ENCODE data around the gene CBFA2T3.

CBFA2T3 gene

DNA sequence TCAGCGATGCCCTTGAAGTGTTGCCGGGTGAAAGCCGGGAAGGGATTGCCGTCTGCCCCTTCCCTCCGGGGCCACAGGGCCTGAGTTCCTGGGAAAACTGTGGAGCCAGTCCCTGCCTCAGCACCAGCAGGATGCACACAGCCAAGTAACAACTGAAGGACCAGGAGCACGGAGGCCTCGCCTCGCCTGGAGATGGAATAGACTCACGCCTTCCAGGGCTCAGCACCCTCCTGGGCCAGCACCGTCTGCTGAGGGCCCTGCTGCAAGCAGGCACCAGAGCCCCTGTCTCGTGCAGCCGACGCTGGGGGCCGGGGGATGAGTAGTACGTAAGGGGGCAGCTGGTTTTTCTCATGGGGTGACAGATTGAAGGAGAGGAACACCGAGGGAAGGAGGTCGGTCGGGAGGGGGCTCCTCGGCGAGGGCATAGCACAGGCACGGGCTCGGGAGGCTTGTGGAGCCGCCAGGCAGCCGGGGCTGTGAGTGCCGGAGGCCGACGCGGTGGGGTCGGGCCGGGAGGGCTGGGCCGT, 6.4 kb downstream of the CBFA2T3 start:
- no peak overlapping the region for H2AFZ ChIP-seq (ENCODE audit: low read depth, low read length)
- H3K4me2 ChIP-seq (ENCODE audit: low read length), result peak overlapping the region; percentile 62; the same call in 1 of the 2 replicates
- H3K27ac ChIP-seq (ENCODE audit: low read length), result peak overlapping the region; percentile 91
- no peaks in the 10 kb centered on the region for H3K27me3 ChIP-seq (ENCODE audit: low read depth, low read length)
- H3K36me3 ChIP-seq (replicated peaks; ENCODE audit: low read depth, low read length), result peaks cover 15% of the 10 kb centered on the region
- H3K79me2 ChIP-seq (ENCODE audit: low read length), result peaks cover 44% of the 10 kb centered on the region
- no peak overlapping the region for H3K4me3 ChIP-seq (ENCODE audit: low read length)
- H4K20me1 ChIP-seq (ENCODE audit: insufficient read depth, low read length), result no peaks in the 10 kb centered on the region
- peaks cover 95% of the 10 kb centered on the region for H3K4me1 ChIP-seq (ENCODE audit: low read length)
- H3K9me3 ChIP-seq (ENCODE audit: insufficient read depth, low read length), result no peaks in the 10 kb centered on the region
- peak overlapping the region; percentile 92; the same call in 1 of the 2 replicates for H3K9ac ChIP-seq (ENCODE audit: low read length)
- TF ChIP-seq EZH2phosphoT487 (IDR thresholded peaks at IDR 0.05; ENCODE audit: low read depth), result no peak
- TF ChIP-seq, protein P1, sequence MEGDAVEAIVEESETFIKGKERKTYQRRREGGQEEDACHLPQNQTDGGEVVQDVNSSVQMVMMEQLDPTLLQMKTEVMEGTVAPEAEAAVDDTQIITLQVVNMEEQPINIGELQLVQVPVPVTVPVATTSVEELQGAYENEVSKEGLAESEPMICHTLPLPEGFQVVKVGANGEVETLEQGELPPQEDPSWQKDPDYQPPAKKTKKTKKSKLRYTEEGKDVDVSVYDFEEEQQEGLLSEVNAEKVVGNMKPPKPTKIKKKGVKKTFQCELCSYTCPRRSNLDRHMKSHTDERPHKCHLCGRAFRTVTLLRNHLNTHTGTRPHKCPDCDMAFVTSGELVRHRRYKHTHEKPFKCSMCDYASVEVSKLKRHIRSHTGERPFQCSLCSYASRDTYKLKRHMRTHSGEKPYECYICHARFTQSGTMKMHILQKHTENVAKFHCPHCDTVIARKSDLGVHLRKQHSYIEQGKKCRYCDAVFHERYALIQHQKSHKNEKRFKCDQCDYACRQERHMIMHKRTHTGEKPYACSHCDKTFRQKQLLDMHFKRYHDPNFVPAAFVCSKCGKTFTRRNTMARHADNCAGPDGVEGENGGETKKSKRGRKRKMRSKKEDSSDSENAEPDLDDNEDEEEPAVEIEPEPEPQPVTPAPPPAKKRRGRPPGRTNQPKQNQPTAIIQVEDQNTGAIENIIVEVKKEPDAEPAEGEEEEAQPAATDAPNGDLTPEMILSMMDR (IDR thresholded peaks at IDR 0.05; ENCODE audit: low read depth, low read length), result no peak

- Histone ChIP-seq H3K27ac (ENCODE audit: low read length) (peak overlapping the region; percentile 91), H2AFZ (ENCODE audit: low read depth, low read length) (no peak overlapping the region), H3K9ac (ENCODE audit: low read length) (peak overlapping the region; percentile 92), H3K4me3 (ENCODE audit: low read length) (peak overlapping the region; percentile 47), H3K36me3 (replicated peaks; ENCODE audit: low read depth, low read length) (peaks cover 15% of the 10 kb centered on the region), H3K79me2 (ENCODE audit: low read length) (peaks cover 39% of the 10 kb centered on the region), H3K9me3 (ENCODE audit: insufficient read depth, low read length) (no peaks in the 10 kb centered on the region), H3K4me1 (ENCODE audit: low read length) (peaks cover 92% of the 10 kb centered on the region), H3K4me2 (ENCODE audit: low read length) (peak overlapping the region; percentile 62), H4K20me1 (ENCODE audit: insufficient read depth, low read length) (no peaks in the 10 kb centered on the region), H3K27me3 (ENCODE audit: low read depth, low read length) (no peaks in the 10 kb centered on the region)
- TF ChIP-seq, protein P1 (IDR thresholded peaks at IDR 0.05; ENCODE audit: low read depth, low read length), result no peak
- no peak for TF ChIP-seq EZH2phosphoT487 (IDR thresholded peaks at IDR 0.05; ENCODE audit: low read depth)
These were observed 7.0 kb downstream of the CBFA2T3 start for GRCh38 chr16:88970050-88970449.

- no peaks in the 10 kb centered on the region for H3K9me3 ChIP-seq (ENCODE audit: insufficient read depth, low read length)
- H3K4me1 ChIP-seq (ENCODE audit: low read length), result peaks cover 86% of the 10 kb centered on the region
- H3K4me2 ChIP-seq (ENCODE audit: low read length), result peak overlapping the region; percentile 62
- peaks cover 35% of the 10 kb centered on the region; the same call in 1 of the 2 replicates for H3K79me2 ChIP-seq (ENCODE audit: low read length)
- TF ChIP-seq, protein P1 (IDR thresholded peaks at IDR 0.05; ENCODE audit: low read depth, low read length), result no peak
- TF ChIP-seq EZH2phosphoT487 (IDR thresholded peaks at IDR 0.05; ENCODE audit: low read depth), result no peak
- H3K27ac ChIP-seq (ENCODE audit: low read length), result peak overlapping the region; percentile 91
- H3K4me3 ChIP-seq (ENCODE audit: low read length), result peak overlapping the region; percentile 47
- H4K20me1 ChIP-seq (ENCODE audit: insufficient read depth, low read length), result no peaks in the 10 kb centered on the region
- peak overlapping the region; percentile 92 for H3K9ac ChIP-seq (ENCODE audit: low read length)
- no peak overlapping the region for H2AFZ ChIP-seq (ENCODE audit: low read depth, low read length)
- H3K27me3 ChIP-seq (ENCODE audit: low read depth, low read length), result no peaks in the 10 kb centered on the region
- H3K36me3 ChIP-seq (replicated peaks; ENCODE audit: low read depth, low read length), result peaks cover 15% of the 10 kb centered on the region
These were observed 7.6 kb downstream of the CBFA2T3 start for GRCh38 chr16:88969361-88969831.

- no peaks in the 10 kb centered on the region for H3K27me3 ChIP-seq (ENCODE audit: low read depth, low read length)
- no peaks in the 10 kb centered on the region for H4K20me1 ChIP-seq (ENCODE audit: insufficient read depth, low read length)
- H3K4me1 ChIP-seq (ENCODE audit: low read length), result peaks cover 79% of the 10 kb centered on the region
- peak overlapping the region; percentile 91 for H3K27ac ChIP-seq (ENCODE audit: low read length)
- peak overlapping the region; percentile 92 for H3K9ac ChIP-seq (ENCODE audit: low read length)
- no peak for TF ChIP-seq EZH2phosphoT487 (IDR thresholded peaks at IDR 0.05; ENCODE audit: low read depth)
- TF ChIP-seq, protein P1 (IDR thresholded peaks at IDR 0.05; ENCODE audit: low read depth, low read length), result no peak
- H3K9me3 ChIP-seq (ENCODE audit: insufficient read depth, low read length), result no peaks in the 10 kb centered on the region
- H3K4me2 ChIP-seq (ENCODE audit: low read length), result peak overlapping the region; percentile 62
- peaks cover 15% of the 10 kb centered on the region for H3K36me3 ChIP-seq (replicated peaks; ENCODE audit: low read depth, low read length)
- H2AFZ ChIP-seq (ENCODE audit: low read depth, low read length), result no peak overlapping the region
- peaks cover 28% of the 10 kb centered on the region; the same call in 1 of the 2 replicates for H3K79me2 ChIP-seq (ENCODE audit: low read length)
- H3K4me3 ChIP-seq (ENCODE audit: low read length), result peak overlapping the region; percentile 47
These were observed 8.3 kb downstream of the CBFA2T3 start for GRCh38 chr16:88968589-88969280.
